NCI-H82 treated with DMSO at 0.1 percent for 48 hours (cell line): Measurements from ENCODE around the gene CCR9.

Experiments
- DNase-seq: peaks from one replicate; lab custom pipeline; 2025; ENCODE audit not compliant: unreplicated experiment; lab: John Stamatoyannopoulos, UW

The CCR9 gene

DNA sequence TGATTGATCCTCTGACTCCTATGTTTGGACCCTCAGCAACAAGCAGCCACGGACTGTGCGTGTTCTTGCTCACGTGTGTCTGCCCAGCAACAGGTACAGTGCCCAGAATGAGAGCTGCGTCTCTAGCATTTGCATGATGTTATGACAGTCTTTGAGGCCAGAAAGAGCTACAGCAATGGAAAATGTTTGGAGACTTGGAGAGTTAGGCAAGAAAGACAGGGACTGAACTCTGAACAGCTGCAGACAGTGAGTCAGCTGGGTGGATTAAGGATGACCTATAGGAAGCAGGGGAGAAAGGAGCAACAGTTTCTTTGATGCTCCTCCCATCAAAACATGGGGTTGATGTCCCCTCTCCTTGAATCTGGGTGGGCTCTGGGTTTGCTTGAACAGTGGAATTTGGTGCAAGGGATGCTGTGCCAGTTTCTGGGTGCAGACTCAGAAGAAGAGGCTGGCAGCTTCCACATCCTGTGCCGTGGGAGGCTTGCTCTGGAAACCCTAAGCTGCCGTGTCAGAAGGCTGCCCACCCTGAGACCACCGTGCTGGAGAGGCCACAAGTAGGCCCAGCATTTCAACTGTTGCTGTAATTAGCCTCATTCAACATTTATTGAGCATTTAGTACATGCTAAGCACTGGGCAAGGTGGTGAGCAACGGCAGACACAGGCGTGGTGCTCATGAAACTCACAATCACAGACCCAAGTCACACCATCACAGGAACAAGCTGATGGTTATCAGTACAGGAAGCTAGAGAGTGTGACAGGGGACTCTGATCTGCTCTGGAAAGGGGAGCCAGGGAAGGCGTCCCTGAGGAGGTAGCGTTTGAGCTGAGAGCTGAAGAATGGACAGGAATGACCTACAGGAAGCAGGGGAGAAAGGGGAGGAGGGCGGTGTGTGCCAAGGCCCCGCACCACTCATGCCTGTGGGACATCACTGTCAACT lies 21.7 kb downstream of the CCR9 start:
- no peak for DNase-seq

GRCh38 chr3:45908761-45909160 lies 22.4 kb downstream of the CCR9 start:
- no peak for DNase-seq

DNA sequence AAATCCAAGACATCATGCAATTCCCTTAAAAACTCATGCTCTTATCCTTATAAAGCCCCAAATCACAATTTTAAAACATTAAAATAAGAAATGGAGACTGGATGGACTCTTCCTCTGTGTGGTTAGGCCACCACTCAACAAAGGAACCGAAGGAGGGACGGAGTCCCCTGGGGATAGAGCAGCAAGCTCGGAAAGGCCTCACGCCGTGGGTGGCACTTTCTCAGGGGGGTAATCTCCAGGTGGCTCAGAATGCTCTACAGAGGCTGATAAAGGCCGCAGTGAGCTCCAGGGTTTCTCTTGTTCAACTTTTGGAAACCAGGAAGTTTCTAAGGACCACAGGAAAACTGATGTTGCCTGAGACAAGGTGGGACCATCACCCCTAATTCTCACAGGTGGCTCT lies 23.2 kb downstream of the CCR9 start:
- no peak for DNase-seq

GRCh38 chr3:45910892-45911291 lies 24.5 kb downstream of the CCR9 start:
- DNase-seq = no peak

GRCh38 chr3:45911511-45912226 lies 25.3 kb downstream of the CCR9 start:
- DNase-seq = no peak

GRCh38 chr3:45912435-45912834 lies 26.1 kb downstream of the CCR9 start:
- no peak for DNase-seq

DNA sequence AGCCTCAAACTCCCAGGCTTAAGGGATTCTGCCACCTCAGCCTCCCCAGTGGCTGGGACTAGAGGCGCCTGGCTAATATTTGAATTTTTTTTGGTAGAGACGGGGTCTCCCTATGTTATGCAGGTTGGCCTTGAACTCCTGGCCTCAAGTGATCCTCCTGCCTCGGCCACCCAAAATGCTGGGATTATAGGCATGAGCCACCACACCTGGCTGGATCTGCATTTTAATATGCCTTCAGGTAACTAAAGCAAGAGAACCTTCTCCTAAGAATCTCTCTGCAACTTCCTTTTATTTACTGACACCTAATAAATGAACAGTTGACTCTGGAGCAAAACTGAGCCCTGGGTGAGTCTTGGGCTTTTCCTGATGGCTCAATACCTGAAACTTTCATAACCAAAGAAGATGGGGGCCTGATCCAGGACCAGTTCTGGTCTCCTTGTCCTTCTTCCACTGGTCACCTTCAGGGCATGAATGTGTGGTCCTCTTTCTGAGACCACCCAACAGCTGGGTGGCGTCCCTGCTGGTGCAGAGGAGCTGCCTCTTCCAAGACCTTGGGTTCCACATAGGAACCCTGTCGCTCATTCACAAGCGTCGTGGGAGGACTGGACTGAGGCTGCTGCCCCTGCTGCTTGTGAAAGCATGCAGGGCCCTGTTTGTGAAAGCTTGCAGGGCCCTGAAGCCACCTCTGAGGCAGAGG lies 28.2 kb downstream of the CCR9 start:
- DNase-seq = no peak

DNA sequence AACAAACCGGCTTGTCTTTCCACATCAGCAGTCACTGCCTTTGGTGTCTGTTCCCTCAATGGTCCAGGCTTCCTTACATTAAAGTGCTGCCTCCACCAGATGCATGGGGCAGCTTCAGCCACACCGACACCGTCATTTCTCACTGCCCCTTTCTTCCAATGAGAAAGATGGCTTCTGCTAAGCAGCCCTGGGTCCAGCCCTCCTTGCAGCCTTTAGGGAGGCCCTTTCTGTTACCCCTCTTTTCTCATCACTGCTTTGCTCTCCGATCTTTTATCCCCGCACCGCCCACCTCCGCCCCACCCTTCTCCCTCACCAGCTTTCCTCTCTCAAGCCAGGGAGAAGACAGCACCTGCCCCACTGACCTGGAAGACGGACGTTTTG lies 28.7 kb downstream of the CCR9 start:
- no peak for DNase-seq

GRCh38 chr3:45915518-45916231 lies 29.3 kb downstream of the CCR9 start:
- DNase-seq = no peak

GRCh38 chr3:45917146-45917898 lies 31.0 kb downstream of the CCR9 start:
- no peak for DNase-seq

GRCh38 chr3:45921158-45922038 lies 35.1 kb downstream of the CCR9 start:
- no peak for DNase-seq

GRCh38 chr3:45922039-45922326 lies 35.6 kb downstream of the CCR9 start:
- no peak for DNase-seq

DNA sequence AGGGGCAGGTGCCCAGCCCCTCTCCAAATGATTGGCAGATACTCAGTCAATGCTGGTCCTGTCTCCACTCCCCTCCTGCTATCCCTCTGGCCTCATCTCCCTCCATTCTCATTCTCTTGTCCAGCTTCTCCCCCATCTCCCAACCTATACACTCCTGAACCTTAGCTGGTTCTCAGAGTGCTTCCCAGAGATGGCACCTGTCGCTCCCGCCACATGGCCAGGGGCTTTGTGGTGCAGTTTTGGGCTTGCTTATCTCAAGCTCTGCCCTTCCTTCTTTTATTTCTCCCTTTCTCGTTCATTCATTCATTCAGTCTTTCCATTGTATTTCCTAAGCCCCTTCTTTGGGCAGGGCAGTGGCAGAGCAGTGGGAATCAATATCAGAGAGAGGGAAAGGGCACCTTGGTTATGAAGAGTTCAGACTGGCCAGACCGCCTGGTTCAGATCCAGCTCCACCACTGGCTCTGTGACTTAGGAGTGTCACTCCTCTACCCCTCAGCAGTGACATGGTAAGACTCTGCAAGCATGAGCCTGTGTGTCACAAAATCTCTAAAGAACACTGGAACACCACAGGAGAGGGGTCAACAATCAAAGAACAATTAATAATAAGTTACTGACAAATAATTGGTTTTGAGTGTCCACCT lies 36.7 kb downstream of the CCR9 start:
- no peak for DNase-seq

DNA sequence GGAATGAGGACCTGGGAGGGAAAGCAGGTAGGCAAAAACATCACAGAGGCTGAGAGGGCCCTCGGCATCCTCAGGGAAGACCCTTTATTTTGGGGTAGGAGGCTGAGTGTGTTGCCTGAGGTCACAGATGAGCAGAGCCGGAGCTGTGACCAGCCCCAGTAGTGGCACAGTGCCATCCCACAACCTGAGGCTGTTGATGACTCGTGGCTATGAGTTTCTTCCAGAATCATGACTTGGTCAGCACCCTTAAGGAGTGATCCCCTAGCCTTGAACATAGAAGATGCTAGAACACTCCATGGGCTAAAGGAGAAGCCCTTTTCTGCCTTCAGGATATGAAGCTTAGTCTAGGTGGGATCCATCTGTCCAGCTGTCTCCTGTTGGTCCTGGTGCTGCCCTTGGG lies 37.4 kb downstream of the CCR9 start:
- no peak for DNase-seq

DNA sequence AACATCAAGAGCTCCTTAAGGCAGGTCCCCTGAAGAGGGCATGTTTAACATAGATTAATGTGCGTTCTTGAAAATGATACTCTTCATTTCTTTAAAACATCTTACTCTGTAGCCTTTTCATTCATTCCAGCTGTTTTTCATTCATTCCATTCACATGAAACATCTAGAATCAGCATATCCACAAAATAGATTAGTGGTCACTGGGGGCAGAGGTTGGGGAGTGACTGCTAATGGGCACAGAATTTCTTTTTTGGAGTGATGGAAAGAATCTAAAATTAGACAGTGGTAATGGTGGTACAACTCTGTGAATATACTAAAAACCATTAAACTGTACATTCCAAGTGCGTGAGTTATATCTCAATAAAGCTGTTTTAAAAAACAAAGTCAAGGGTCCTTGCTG lies 41.5 kb downstream of the CCR9 start:
- DNase-seq = no peak

- DNase-seq = no peak
Measured at GRCh38 chr3:45929042-45929679, 42.8 kb downstream of the CCR9 start.

- no peak for DNase-seq
Measured at GRCh38 chr3:45931496-45931895, 45.2 kb downstream of the CCR9 start.

DNA sequence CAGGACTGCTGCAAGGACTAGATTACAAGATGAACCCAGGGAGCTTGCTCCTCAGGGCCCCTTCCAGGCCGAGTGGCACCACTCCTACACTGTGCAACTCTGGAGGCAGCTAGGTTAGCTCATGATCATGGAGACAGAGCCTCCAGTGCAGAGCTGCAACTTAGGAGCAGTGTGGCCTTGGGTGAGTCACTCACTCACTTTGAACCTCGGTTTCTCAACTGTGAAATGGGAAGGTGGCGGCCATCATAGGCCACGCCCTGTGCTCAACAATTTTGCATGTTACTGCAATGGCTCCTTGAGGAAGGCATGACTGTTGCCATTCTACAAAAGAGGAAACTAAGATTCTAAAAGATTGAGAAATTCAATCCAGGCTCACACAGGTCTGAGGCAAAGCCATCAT lies 45.8 kb downstream of the CCR9 start:
- DNase-seq = no peak

DNA sequence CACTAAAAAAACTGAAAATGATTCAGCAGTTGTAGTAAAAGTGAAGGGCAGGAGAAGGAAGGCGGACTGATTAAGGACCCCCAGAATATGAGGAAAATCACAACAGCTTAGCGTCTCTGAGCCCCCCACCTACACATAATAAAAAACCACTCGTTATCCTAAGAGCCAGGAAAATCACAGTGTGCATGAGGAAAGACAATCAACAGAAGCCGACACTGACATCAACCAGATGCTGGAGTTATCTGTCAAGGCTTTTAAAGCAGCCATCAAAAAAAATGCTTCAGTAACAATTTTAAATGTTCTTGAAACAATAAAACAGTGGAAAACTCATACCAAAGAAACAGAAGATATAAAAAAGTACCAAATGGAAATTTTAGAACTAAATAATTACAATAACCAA lies 47.2 kb downstream of the CCR9 start:
- DNase-seq = no peak
